CD4-positive, alpha-beta T cell (primary cell): ENCODE measurements around the gene RYR2. TPM values are rescaled to one million over a fixed set of nuclear protein-coding genes. Genes with fewer than 3 reads are reported as not detected.

Experiments used
- ATAC-seq: fragments of 200-7000 bp; cut with Tn5 transposase; one replicate; pipeline ENCODE4 v1.10.0; 2022; ENCODE audit warnings: mild to moderate bottlenecking; ENCODE audit not compliant: poor library complexity
- CTCF ChIA-PET: fragments of 350-600 bp; sonication (Branson Sonifier 250); formaldehyde crosslinking; loops from one replicate; lab custom pipeline; 2021; ENCODE audit warnings: antibody characterized with exemption, inconsistent platforms; lab: Charles Lee
- POLR2A ChIA-PET: fragments of 350-600 bp; sonication (Branson Sonifier 250); formaldehyde crosslinking; loops from one replicate; lab custom pipeline; 2021; ENCODE audit warnings: antibody characterized with exemption, inconsistent platforms; lab: Charles Lee
- DNase-seq, 14 experiments: peaks; one replicate each; pipeline ENCODE4 v3.0.0-alpha.2; 2013 to 2020; ENCODE audit warnings: mixed read lengths in 2 of 14
- H3K27ac ChIP-seq, 2 donors: one replicate each; pipeline versions ENCODE4 v1.5.1 to v1.7.0; 2013; ENCODE audit warnings: low read length in 2 of 2, low read depth in 1 of 2, mild to moderate bottlenecking in 1 of 2
- H3K27me3 ChIP-seq, 2 experiments: 1 replicate in 1 of 2; 2 replicates in 1 of 2; pipeline versions ENCODE4 v1.6.1 to v1.7.0; 2013; ENCODE audit warnings: low read length in 2 of 2, control low read depth in 1 of 2, mild to moderate bottlenecking in 1 of 2, moderate library complexity in 1 of 2; ENCODE audit not compliant: insufficient read depth in 2 of 2, control insufficient read depth in 1 of 2
- H3K36me3 ChIP-seq: one replicate; pipeline ENCODE4 v1.6.1; 2013; ENCODE audit warnings: low read length, control low read depth; ENCODE audit not compliant: insufficient read depth
- H3K4me1 ChIP-seq: one replicate; pipeline ENCODE4 v1.6.1; 2013; ENCODE audit warnings: low read length, control low read depth; ENCODE audit not compliant: insufficient read depth
- H3K4me3 ChIP-seq: one replicate; pipeline ENCODE4 v1.5.1; 2013; ENCODE audit warnings: mild to moderate bottlenecking, low read length, moderate library complexity
- H3K9me3 ChIP-seq, 2 experiments: 1 replicate in 1 of 2; 2 replicates in 1 of 2; pipeline versions ENCODE4 v1.6.1 to v1.7.0; 2013; ENCODE audit warnings: low read length in 2 of 2, mild to moderate bottlenecking in 2 of 2, control low read depth in 1 of 2, moderate library complexity in 1 of 2; ENCODE audit not compliant: control insufficient read depth in 1 of 2, insufficient read depth in 1 of 2
- H3K27ac Mint-ChIP-seq: one replicate; pipeline ENCODE4 v1.8.0; 2020; ENCODE audit warnings: mixed read lengths
- H3K27me3 Mint-ChIP-seq: one replicate; pipeline ENCODE4 v1.8.0; 2021; ENCODE audit warnings: mixed read lengths
- H3K36me3 Mint-ChIP-seq: one replicate; pipeline ENCODE4 v1.8.0; 2021; ENCODE audit warnings: low read depth, mixed read lengths
- H3K4me1 Mint-ChIP-seq: one replicate; pipeline ENCODE4 v1.8.0; 2021; ENCODE audit warnings: low read depth, mixed read lengths
- H3K4me3 Mint-ChIP-seq: one replicate; pipeline ENCODE4 v1.8.0; 2020; ENCODE audit warnings: mild to moderate bottlenecking, mixed read lengths
- H3K9me3 Mint-ChIP-seq: one replicate; pipeline ENCODE4 v1.8.0; 2020; ENCODE audit warnings: mixed read lengths
- CTCF ChIP-seq: fragments of 200-600 bp; IDR thresholded peaks from one replicate; pipeline ENCODE4 v1.8.0; 2022; ENCODE audit warnings: antibody characterized with exemption, mild to moderate bottlenecking
- intact Hi-C, 2 experiments: fragments of 100-400 bp; cut with DNase I in 1 of 2; cut with micrococcal nuclease in 1 of 2; formaldehyde crosslinking; loops; one replicate each; pipeline versions ENCODE4 v1.15.1 to v1.9.0; 2023 to 2025; cut with DNase I, micrococcal nuclease
- total RNA-seq, 174 experiments: library from RNA in 2 of 174; stranded (reverse) in 2 of 174; gene quantifications; one replicate each; pipeline ENCODE4 v1.2.3 and lab custom pipeline; 2021 to 2026

RYR2 gene
- total RNA-seq, 2 experiments from 2014 or later = not detected

- Mint-ChIP-seq H3K27ac (no peak overlapping the region), H3K36me3 (no peaks in the 10 kb centered on the region), H3K27me3 (peaks cover 7% of the 10 kb centered on the region), H3K9me3 (no peaks in the 10 kb centered on the region), H3K4me3 (no peak overlapping the region), H3K4me1 (no peaks in the 10 kb centered on the region)
- no peak overlapping the region for H3K27ac ChIP-seq
- POLR2A ChIA-PET = no interaction called here
- no peak for DNase-seq
- intact Hi-C loops = no loop called here
- no peak for TF ChIP-seq CTCF
- CTCF ChIA-PET = no interaction called here
- no peak overlapping the region for H3K4me3 ChIP-seq
- H3K4me1 ChIP-seq = no peaks in the 10 kb centered on the region
- H3K36me3 ChIP-seq = no peaks in the 10 kb centered on the region
- H3K27me3 ChIP-seq = no peaks in the 10 kb centered on the region
- ATAC-seq = no peak
- no peaks in the 10 kb centered on the region for H3K9me3 ChIP-seq
Measured at GRCh38 chr1:237556911-237557310, 514.9 kb downstream of the RYR2 start.

GRCh38 chr1:237562242-237562823, 520.3 kb downstream of the RYR2 start:
- TF ChIP-seq CTCF = peak; percentile 79
- Histone ChIP-seq H3K4me3 (no peak overlapping the region), H3K9me3 (no peaks in the 10 kb centered on the region), H3K36me3 (no peaks in the 10 kb centered on the region), H3K27ac (no peak overlapping the region), H3K4me1 (no peaks in the 10 kb centered on the region), H3K27me3 (no peaks in the 10 kb centered on the region)
- DNase-seq (peak in 3 of 14 experiments; percentile 57 to 64 (median 59)), ATAC-seq (no peak)
- ChIA-PET CTCF (interaction anchor here (0.8 to 1.3 kb wide), 3 partner anchors 11 to 1456 kb away, joined by 3 to 6 read pairs (median 4); no protein-coding TSS in a partner anchor), POLR2A (no interaction called here)
- intact Hi-C loops = loop anchor here in 1 of 2 experiments (10.0 kb wide), 1 partner anchor 798 kb away; no protein-coding TSS in a partner anchor
- H3K4me3 Mint-ChIP-seq = no peak overlapping the region
- H3K27ac Mint-ChIP-seq = no peak overlapping the region
- peaks cover 7% of the 10 kb centered on the region for H3K27me3 Mint-ChIP-seq
- H3K4me1 Mint-ChIP-seq = no peaks in the 10 kb centered on the region
- no peaks in the 10 kb centered on the region for H3K9me3 Mint-ChIP-seq
- no peaks in the 10 kb centered on the region for H3K36me3 Mint-ChIP-seq

- peaks cover 7% of the 10 kb centered on the region for H3K27me3 Mint-ChIP-seq
- DNase-seq = no peak
- Histone ChIP-seq H3K27ac (no peak overlapping the region), H3K4me3 (no peak overlapping the region), H3K4me1 (no peaks in the 10 kb centered on the region), H3K9me3 (no peaks in the 10 kb centered on the region), H3K36me3 (no peaks in the 10 kb centered on the region), H3K27me3 (no peaks in the 10 kb centered on the region)
- intact Hi-C loops = loop anchor here in 1 of 2 experiments (10.0 kb wide), 1 partner anchor 800 kb away; no protein-coding TSS in a partner anchor
- H3K27ac Mint-ChIP-seq = no peak overlapping the region
- no peak for ATAC-seq
- H3K4me3 Mint-ChIP-seq = no peak overlapping the region
- no peaks in the 10 kb centered on the region for H3K9me3 Mint-ChIP-seq
- H3K4me1 Mint-ChIP-seq = no peaks in the 10 kb centered on the region
- CTCF ChIA-PET = no interaction called here
- H3K36me3 Mint-ChIP-seq = no peaks in the 10 kb centered on the region
- no peak for TF ChIP-seq CTCF
- POLR2A ChIA-PET = no interaction called here
Measured at GRCh38 chr1:237565236-237565635, 523.3 kb downstream of the RYR2 start.
